ENCODE results near the gene SRSF12. TPM values are rescaled to one million over a fixed set of nuclear protein-coding genes. Genes with fewer than 3 reads are reported as not detected.

Gene SRSF12
- total RNA-seq, result 0.18 and 0.44 TPM in 2 replicates

DNA sequence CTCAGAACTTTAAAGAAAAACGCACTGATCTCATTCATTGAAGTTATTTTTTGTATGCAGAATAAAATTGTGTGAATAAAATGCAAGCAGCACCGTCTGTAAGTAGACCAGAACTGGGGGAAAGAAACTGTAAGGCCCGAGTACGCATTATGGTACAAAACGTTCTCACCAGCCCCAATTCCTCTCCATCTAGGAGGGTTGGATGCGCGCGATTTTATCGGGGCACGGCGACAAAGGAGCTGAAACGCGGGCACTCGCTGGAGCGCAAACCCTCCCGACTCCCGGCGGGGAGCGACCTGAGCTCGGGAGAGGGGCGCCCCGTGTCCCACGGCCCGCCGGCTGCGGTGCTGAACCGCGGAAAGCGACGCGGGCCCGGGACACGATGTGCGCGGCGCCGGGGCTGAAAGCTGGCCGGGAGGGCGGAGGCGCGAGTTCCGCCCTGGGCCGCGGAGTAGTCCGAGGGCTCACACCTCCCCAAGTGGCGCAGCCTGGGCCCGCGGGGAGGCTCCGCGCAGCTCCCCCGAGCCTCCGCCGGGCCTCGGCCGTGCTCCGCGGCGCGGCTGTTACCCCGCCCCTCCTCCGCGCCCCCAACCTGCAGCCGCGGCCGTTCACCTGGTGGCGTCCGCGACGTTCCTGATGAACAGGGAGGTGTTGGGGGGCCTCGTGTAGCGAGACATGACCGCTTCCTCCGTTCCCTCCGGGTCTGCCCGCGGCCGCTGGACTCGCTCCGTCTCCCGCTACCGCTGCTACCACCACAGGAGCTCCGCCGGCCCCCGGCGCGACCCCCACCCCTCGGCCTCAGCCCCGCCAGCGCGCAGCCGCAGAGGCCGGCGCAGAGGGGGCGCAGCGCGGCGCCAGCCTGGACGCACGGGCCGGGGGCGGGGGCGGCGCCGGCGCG lies at the start of gene SRSF12:
Gene SRSF12 (minus strand): TSS at position 861 of the 898 bp plus-strand sequence. CDS start 184 bp downstream, at position 677.
- no peak for DNase-seq (ENCODE audit: extremely low read depth, low read depth, low spot score)

DNA sequence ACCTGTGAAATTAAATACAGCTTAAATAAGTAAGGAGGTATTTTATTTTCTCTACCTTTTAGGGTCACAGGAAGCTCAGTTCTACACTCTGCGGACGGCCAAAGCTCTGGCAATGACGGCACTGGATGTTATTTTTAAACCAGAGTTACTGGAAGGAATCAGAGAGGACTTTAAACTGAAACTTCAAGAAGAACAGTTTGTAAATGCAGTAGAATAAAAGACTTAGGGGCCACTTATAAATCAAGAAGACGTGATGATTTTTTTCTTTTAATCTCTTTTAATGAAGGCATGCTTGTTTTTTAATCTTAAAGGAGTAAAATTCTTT lies 44.1 kb upstream of the SRSF12 start:
- DNase-seq (ENCODE audit: extremely low read depth, low read depth, low spot score), result no peak

DNA sequence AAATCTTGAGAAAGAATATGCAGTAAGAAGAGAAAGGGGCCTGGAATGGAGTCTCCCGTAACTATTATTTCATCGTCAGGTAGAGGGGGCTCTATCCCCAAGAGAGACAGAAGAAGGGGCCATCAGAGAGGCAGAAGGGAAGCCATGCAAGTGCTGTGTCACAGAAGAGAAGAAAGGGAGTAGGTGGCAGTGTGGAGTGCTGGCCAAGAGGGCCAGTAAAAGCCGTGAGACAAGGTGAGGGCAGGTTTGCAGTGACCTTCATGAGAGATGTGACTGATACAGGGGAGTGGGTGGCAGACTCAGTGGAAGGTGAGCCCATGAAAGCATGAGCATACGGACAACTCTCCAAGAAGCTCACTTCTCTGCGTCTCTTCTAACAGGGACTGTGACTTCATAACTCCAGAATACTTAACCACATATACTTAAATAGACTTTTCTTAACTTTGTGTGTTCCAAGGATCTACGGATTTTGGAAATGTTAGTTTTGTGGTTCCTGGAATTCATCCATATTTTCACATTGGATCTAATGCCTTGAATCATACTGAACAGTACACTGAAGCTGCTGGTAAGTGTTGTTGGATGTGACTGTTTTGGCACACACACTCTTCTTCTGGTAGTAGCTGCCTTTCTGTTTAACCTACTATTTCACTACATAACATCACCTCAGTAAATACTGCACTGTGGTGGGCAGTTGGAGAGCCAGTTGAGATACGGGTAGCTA lies 43.6 kb upstream of the SRSF12 start:
- no peak for DNase-seq (ENCODE audit: extremely low read depth, low read depth, low spot score)

DNA sequence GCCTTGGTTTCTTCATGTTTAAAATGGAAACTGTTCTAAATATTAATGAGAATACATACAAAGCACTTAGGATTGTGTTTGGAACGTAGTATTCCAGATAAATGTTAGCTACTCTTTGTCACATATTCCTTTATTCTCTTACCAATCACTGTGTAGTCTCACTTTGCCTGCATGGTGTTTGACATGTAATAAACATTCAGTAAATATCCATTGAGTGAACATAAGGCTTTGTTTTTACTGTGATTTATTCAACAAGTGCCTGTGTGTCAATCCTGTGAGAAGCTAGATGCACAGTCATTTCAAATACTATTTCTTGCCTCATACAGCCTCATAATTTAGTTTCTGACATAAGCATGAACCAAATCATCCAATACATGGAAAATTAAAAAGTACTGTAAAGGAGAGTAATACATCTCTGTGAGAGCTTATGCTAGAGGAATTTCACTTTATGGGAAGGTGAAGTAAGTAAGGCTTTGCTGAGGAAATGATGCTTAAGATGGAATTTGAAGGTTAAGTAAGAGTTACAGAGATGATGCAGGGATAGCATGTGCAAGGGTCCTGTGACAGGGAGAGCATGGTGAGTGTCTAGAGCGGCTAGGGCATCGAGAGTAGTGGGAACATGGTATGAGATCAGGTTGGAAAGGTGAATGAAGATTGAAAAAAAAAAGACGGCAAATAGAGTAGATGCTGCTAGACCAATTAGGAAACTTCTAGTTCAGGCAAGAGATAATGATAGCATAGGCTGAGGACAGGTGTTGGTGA lies 42.6 kb upstream of the SRSF12 start:
- no peak for DNase-seq (ENCODE audit: extremely low read depth, low read depth, low spot score)

DNA sequence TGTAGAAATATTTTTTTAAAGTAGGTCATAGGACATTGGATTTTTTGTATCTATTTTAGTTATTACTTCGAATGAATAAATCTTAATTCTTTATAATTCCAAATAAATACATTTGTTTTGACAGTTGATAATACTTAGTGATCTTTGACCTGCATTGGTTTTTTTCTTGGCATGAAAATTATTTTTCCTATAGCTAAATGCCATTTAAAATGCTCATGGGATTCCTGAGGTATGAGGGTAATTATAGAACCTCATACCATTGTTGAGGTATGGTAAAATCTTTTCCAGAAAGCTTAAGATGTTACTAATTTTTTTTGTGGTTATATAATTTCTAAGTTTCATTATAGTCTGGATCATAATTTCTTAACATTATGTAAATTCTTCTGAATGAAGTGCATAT lies 36.3 kb upstream of the SRSF12 start:
- DNase-seq (ENCODE audit: extremely low read depth, low read depth, low spot score), result no peak

DNA sequence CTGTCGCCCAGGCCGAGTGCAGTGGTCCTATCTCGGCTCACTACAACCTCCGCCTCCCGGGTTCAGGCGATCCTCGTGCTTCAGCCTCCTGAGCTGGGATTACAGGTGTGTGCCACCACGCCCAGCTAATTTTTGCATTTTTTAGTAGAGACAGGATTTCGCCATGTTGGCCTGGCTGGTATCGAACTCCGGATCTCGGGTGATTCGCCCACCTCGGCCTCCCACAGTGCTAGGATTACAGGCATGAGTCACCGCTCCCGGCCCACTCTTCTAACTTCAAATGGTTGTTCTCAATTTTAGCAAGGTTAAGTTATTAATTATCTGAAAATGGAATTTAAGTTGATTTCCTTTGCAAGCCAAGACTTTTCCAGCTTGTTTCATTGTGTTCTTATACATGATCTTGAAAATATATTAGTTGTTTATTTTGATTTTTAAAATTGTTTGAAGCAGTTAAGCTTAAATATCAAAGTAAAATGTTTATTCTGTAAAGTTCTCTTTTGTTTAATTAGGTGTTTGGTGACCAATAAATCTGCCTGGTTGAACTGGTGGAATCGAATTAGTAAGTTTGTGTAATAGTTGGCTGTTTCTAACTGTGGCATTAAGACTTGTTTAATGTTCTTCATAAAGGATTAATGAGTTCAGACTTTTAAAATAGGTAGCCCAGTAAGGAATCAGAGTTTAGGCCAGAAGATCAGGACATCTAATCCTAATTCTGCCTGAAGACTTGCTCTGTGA lies 30.3 kb upstream of the SRSF12 start:
- no peak for DNase-seq (ENCODE audit: extremely low read depth, low read depth, low spot score)

DNA sequence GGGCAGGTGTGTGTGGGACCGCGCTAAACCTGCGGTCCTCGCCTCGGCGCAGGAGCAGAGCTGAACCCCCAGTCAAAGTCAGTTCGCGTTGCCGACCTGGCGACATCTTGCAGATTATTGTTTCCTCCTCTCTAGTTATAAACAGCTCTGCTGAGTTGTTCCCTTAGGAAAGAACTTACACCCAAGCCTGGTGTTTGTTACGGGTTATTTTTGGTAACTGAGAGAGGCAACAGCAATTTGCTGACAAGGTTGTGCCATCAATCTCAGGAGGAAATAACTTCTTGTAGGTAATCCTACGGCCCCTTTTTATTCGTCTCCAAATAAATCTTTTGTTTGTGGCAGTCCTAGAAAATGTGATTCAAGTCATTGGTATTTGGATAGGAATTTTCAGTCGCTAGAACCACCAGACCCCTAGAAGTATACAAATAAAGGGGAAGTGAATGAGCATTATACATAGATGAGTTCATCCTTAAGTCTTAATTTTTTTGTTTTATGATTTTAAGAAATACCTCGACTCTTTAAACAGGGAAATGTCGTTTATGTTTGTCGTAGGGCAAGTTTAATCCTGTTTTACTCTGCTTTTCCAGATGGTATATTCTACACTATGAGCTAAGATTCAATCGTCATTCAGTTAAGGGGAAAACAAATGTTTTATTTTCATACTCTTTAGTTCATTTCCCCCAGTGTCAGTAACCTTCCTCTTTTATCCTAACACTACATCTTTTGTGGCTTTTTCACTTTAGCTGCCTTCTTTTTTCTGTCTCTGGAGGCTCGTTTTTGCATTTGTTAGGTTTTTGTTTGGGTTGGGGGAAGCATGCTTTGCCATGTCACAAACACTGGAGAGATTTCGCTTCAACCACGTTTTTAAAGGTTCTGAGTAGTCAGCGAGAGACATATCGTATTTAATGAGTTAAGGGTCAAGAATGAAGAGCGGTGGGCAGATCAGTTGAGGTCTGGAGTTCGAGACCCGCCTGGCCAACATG lies 29.1 kb upstream of the SRSF12 start:
- DNase-seq (ENCODE audit: extremely low read depth, low read depth, low spot score), result no peak

DNA sequence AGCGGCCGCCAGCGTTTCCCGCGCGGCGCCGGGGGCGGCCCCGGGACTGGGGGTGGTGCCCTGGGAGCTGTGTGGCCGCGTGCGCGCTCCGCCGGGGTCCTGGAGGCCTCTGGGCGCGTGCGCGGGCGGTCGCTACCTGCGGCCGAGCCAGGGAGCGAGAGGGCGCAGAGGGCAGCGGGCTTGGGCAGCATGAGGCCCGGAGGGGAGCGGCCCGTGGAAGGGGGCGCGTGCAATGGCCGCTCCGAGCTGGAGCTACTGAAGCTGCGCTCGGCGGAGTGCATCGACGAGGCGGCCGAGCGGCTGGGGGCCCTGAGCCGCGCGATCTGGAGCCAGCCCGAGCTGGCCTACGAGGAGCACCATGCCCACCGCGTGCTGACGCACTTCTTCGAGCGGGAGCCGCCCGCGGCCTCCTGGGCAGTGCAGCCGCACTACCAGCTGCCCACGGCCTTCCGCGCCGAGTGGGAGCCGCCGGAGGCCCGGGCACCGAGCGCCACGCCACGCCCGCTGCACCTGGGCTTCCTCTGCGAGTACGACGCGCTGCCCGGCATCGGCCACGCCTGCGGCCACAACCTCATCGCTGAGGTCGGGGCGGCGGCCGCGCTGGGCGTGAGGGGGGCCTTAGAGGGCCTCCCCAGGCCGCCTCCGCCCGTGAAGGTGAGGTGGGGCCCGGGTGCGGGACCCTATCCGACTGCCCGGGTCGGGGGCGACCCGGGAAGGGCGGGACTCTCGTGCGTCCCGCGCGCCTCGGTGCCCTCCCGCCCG lies 28.3 kb upstream of the SRSF12 start, which contains the start of gene PM20D2:
Gene PM20D2 (plus strand): TSS at position 100 of the 762 bp plus-strand sequence. CDS start 90 bp downstream, at position 190.
- DNase-seq (ENCODE audit: extremely low read depth, low read depth, low spot score), result no peak

DNA sequence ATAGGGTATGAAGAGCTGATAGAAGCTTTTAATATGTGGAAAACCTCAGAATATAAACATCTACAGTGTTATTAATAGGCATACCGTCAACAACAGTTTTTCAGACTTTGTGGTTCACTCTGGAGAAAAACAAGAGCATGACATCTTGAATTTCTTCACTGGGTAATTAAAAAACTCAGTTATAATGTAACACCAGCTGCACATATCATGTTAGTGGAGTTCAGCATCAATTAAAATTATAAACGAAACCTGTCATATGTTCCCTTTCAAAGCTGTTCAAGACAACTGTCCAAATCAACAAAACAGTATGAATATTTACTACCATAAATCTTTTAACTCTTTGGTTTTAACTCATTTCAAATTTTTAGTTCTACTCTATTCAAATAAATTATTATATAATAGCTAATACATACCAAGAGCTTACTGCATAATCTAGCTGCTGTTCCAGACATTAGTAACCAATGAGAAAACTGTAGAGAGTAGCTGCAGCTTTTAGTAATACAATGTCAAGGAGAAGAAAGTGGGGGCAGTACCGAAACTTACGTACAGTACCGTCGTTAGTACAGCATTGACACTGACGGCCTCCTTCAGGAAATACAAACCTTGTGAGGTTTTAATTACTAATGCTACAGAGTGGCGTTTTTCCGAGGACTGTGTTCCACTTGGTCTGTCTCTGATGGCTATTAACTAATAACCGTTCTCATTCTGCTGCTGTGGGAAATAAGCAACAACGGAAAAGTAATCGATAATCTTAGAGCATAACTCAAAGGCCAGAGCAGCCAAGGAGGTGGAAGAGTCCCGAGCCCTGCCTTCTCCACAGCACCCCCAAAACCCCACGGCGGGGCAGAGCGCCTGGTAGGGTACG lies 27.5 kb upstream of the SRSF12 start:
- no peak for DNase-seq (ENCODE audit: extremely low read depth, low read depth, low spot score)

DNA sequence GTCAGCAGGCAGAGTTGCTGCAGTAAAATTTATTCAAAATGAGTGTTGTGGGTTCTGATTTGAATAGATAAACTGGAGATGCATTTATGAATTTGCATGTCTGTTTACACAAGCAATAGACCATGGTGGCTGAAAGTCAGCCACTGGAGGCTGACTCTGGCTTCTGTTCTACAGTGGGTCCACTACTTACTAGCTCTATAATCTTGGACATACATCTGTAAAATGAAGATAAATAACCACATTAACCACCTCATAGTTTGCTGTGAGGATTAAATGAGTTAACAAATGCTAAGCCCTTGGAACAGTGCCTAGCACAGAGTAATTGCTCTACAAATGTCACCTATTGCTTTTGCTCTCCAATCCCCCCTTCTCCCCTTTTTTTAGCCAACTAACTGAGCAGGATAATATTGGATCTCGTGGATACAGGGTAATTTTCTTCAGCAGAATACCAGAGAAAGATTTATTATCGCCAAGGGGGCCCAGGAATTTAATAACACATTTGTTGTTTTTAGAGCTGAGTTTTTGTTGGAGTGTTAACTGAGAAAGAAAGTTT lies 26.6 kb upstream of the SRSF12 start:
- DNase-seq (ENCODE audit: extremely low read depth, low read depth, low spot score), result no peak

DNA sequence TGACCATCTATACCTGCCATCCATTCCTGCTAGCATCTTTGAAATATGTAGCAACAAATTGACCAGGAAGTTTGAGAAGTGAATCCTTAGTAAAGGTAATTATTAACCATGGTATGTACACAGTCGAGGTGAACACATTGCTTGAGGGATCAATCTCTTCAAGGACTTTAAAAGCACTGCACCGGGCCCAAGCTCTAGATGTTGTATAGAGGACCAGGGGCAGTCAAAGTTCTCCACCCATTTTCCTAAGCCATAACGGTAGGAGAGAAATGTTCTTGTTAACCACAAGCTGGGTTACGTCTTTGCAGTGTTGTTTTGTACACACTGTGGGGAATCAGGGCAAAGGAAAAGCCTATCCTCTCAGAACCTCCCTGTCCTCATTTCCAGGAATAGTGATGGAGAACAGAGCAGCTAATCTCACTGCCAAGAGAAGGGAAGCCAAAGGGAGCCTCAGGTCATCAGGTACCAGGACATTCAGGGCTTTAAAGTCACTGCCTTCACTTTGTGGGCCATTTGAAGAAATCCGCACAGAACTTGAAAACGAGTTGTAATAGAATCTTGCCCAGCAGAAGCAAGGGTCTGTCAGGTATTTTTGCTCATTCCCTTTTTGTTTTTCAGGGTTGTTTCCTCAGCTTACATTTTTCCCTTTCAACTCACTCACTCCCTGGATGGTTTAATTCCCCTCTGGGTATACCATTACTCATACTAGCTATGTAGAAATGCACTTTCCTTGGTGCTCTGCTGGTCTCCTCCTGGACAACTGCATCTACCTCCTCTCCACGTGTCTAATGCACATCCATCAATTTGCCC lies 22.7 kb upstream of the SRSF12 start:
- DNase-seq (ENCODE audit: extremely low read depth, low read depth, low spot score), result no peak

DNA sequence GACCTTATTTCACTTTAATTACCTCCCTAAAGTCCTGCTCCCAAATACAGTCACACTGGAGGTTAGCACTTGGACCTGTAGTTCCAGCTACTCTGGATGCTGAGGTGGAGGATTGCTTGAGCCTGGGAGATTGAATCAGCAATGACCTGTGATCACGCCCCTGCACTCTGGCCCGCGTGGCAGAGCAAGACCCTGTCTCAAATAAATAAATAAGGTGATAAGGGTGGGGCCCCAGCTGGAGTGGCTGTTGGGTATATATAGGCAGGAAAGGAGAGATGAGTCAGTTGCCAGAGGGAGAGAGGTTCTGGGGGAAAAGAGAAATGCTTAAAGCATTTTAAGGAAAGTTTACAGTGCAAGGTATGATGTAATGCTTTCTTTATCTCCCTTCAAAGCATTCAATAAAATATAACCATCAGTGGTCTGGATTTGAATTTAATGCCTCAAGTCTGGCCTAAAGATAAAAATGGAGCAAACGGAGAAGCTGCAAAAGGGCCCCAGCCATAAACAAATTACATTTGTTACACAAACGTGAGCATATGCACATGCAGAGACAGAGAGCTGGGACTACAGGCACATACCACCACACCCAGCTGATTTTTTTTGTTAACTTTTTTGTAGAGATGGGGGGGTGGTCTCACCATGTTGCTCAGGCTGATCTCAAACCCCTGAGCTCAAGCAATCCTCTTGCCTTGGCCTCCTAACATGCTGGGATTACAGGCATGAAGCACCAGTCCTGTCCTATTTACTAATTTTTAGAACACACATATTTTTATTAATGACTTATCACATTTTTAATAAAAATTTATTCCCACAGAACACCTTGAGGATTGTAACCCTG lies 21.9 kb upstream of the SRSF12 start:
- DNase-seq (ENCODE audit: extremely low read depth, low read depth, low spot score), result no peak

DNA sequence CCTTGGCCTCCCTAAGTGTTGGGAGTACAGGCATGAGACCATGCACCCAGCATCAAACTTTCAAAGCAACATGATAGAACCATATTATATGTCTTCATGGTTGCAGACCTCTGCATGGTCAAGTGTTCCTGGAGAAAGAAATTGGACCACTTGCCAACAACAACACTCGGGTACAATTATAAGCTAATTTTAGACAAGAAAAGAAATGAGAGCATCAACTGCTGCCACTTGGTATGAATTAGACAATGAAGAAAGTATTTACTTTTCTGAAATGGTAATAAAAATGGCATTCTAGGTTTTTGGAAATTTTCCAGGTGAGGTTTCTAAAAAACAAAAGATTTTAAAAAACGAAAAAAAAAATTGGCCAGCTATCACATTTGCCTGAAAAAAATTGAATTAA lies 20.3 kb upstream of the SRSF12 start:
- DNase-seq (ENCODE audit: extremely low read depth, low read depth, low spot score), result no peak

DNA sequence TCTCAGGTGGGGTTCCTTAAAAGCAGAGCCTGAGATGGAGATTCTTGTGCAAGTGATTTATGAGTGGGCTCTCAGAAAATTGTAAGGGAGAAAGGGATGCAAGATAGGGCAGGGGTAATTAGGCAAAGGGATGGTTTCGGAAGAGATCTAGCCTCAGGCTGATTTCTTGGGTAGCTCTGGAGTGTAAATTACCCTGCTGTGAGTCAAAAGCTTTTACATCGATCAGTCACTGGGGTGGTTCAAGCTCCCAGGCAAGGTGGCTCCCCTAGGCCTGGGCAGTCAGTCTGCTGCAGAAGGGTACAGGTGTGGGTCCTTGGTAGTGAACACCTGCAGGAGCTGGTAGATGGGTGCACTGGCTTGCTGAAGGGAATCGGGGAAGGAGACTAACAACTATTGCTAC lies 16.9 kb upstream of the SRSF12 start:
- DNase-seq (ENCODE audit: extremely low read depth, low read depth, low spot score), result no peak

DNA sequence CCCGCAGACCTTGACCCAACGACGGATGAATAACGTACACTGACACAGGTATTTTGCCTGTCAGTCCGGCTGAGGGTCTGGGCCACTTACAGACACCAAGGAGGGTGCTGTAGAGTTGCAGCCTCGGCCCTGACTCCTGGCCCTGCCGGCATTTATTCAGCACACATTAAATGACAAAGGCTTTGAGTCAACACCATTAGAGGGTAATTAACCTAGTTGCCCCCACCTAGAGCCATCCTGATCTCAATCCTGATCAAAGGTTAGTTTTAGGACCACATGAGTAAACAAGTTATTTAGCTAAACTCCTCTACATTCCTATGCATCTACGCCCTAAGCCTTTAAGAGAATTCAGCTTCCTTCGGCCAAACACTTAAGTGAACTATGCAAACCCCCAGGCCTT lies 16.1 kb upstream of the SRSF12 start:
- DNase-seq (ENCODE audit: extremely low read depth, low read depth, low spot score), result no peak

DNA sequence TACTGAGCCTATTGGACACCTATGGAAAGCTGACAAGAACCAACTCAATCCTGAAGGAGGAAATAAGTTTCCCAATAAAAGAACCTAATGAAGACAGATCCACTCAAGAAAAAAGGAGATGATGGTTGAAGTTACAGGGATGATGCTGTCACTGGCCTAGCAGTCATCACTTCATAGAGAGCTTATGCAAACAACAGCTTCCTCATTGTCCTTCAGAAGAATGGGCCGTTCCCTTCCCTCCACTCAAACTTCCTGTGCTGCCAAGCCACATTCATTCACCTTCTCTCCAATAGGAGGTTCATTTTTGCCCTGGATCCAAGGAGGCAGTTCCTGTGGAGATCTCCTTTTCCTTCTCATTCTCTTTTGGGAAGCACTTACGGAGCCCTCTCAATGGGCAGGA lies 14.2 kb upstream of the SRSF12 start:
- no peak for DNase-seq (ENCODE audit: extremely low read depth, low read depth, low spot score)
